ENCODE measurements around the gene SIVA1. TPM values are rescaled to one million over a fixed set of nuclear protein-coding genes. Genes with fewer than 3 reads are reported as not detected.

Gene SIVA1
- total RNA-seq, 1 experiment from 2014 or later = 292 TPM

DNA sequence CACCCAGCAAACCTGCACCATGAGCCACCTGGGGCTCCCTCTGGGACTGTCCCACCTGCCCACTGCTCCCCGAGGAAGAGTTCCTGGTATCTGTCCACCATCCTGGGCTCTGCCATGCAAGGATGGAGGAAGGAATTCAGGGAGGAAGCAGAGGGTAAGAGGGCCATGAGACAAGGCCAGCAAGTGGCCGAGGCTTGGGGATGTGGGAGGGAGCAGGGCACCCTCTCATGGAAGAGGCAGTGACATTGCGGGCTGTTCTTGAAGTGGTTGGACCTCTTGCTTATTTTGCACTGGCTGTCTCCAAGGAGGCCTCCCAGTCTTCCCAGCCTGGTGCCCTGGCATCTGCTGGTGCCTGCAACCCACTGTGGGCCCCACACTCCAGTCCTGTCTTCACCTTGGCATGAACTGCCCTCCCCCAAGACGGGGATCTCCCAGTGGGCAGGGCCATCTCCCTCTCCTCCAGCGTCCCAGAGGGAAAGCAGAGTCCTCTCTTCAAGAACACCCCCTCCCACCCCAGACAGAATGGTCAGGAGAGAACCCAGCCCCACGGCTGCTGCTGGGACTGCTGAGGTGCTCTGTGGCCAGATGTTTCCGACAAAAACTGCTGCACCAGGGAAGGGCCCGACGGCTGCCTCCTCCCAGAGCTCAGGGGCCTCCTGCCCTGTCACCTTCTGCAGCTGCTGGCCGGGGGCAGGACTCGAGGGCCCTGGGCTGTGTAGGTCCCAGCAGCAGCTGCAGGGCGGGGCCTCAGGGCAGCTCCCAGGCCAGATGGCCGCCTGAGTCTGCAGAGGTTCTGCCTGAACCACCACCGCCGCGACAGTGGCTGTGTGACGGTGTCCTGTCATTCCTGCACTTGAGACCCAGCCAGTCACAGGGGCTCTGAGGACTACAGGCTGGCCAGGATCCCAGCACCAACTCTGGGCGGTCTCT lies 44.4 kb downstream of the SIVA1 start:
- peak; percentile 20 for DNase-seq (ENCODE audit: low read depth)

DNA sequence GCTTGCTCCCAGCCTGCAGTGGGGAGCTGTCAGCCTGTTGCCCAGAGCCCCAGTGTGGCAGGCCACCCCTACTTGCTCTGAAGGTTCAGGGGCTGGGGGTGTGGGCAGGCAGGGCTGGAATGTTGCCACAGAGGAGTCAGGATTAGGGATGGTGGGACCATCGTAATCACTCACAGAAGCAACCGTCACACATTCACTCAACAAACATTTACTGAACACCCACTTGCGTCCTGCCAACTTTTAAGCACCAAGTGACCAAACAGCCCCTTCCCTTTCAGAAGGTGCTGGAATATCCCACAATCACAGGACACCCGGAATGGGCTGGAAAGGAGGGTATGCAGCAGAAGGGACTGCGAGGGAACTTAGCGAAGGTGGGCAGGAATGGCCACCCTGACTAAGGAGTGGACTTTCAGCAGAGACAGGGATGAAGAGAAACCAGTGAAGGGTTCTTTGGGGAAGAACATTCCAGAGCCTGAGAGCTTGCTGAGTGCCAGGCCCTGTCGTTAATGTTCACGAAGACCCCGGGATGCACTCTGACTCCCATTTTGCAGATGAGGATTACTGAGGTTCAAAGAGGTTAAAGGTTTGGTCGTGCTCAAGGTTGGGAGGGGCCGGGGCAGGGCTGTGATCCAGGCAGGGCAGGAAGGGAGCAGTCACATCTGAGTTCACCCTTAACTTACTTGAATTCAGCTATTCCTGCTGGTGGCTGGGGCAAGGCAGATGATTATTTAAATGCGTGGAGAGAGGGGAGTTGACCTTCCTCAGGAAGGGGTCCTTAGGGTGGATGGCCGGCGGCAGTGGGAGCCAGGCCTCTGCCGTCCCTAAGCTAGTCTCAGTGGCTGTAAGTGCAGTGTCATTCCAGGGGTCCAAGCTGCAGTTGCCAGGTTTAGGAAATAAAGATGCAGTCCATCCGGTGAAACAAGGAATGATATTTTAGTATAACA lies 45.6 kb downstream of the SIVA1 start:
- DNase-seq (ENCODE audit: low read depth) = no peak

DNA sequence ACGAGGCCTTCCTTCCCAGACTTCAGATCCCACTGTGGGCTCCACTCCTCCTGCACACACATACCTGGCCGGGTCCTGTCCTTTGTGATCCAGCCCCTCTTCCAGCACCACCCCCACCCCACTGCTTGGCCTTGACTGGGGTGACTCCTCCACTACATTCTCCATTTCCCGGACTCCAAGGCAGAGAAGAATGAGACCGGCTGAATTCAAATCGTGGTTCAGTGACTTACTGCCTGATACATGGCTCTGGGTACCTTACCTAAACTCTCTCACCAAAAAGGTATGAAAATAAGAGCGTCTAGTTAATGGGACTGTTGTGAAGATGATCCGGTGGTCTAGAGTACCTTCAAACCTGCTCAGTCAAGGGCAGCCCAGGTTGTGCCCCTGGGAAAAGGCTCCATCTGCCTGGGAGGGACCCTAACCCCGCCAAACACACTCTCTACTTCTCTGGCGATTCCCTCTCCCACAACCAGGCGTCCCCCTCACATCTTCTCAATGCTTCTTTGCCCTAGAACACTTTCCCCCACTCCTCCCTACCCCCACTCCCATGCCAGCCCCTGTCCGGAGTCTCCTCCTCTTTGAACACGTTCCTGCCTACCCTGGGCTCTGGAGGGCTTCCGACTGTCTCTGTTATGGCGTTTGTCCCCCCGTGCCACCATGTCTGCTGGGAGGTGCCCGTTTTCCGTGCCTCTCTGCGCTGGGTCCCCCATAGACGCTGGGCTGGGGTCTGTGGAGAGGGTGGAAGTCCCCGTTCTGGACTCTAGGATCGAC lies 46.5 kb downstream of the SIVA1 start:
- DNase-seq (ENCODE audit: low read depth) = no peak

DNA sequence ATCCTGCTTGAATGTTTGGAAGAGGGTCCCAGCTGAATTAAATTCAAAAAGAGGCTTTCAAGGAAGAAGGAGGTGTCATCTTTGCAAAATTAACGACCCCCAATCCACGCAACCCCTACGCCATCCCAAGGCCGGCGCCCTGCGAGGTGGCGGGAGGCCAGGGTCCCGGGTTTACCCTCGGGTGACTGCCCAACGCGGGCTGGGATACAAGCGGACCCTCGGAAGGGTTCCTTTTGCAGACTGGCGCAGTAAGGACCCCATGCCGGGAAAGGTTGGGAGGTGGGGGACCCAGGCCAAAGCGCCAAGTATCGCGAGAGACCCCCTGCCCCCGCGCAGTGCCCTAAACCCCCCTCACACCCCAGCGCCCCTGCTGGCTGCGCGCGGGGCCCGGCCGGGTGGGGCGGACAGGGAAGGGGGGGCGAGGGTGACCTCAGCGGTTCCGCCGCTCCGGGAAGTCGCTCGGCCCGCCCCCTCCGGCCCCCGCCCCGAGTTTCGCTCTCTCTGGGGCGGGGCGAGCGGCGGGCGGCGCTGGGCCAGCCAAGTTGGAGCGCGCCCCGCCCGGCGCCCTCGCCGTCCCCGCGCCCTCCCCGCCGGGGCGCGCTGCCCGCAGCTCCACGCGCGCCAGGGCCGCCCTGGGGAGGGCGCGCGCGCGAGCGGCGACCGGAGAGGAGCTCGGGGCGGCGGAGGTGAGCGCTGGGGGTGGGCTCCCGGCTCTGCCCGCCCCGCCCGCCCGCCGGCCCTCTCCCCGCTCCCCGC lies 47.2 kb downstream of the SIVA1 start:
- peak; percentile 60 for DNase-seq (ENCODE audit: low read depth)

DNA sequence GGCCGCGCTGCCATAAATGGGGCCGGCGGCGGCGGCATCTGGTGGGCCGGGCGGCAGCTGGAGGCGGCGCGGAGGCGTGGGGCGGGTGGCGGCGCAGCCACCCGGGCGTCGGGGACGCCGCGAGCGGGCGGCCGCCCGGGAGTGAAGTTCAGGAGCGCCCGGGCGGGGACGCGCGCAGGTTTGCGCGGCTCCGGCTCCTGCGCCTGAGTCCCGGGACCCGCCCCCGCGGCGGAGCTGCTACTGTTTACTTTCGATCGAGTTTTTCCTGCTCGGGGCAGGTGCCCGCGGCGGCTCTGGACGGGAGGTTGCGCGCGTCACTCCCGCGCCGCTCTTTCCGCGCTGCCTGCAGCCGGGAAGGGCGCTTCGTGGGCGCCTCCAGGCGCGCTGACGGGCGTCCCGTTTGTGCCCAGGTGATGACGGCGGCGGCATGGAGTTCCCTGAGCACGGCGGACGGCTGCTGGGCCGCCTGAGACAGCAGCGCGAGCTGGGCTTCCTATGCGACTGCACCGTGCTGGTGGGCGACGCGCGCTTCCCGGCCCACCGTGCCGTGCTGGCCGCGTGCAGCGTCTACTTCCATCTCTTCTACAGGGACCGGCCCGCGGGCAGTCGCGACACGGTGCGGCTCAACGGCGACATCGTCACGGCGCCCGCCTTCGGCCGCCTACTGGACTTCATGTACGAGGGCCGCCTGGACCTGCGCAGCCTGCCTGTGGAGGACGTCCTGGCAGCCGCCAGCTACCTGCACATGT lies 48.0 kb downstream of the SIVA1 start, which contains the start of gene ZBTB42:
ZBTB42 (plus strand) TSS at position 331 of the 749 bp plus-strand sequence; CDS start at position 428, 97 bp downstream.
- DNase-seq (ENCODE audit: low read depth) = peak; percentile 54

DNA sequence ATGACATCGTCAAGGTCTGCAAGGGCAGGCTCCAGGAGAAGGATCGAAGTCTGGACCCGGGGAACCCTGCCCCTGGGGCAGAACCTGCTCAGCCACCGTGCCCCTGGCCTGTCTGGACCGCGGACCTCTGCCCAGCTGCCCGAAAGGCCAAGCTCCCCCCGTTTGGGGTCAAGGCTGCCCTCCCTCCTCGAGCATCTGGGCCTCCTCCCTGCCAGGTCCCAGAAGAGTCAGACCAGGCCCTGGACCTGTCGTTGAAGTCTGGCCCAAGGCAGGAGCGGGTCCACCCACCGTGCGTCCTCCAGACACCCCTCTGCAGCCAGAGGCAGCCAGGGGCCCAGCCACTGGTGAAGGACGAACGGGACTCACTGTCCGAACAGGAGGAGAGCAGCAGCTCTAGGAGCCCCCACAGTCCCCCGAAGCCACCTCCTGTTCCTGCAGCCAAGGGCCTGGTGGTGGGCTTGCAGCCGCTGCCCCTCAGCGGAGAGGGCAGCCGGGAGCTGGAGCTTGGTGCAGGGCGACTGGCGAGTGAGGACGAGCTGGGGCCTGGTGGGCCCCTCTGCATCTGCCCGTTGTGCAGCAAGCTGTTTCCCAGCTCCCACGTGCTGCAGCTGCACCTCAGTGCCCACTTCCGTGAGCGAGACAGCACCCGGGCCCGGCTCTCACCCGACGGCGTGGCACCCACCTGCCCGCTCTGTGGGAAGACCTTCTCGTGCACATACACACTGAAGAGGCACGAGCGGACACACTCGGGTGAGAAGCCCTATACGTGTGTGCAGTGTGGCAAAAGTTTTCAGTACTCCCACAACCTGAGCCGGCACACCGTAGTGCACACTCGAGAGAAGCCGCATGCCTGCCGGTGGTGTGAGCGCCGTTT lies 48.8 kb downstream of the SIVA1 start:
- DNase-seq (ENCODE audit: low read depth) = no peak

DNA sequence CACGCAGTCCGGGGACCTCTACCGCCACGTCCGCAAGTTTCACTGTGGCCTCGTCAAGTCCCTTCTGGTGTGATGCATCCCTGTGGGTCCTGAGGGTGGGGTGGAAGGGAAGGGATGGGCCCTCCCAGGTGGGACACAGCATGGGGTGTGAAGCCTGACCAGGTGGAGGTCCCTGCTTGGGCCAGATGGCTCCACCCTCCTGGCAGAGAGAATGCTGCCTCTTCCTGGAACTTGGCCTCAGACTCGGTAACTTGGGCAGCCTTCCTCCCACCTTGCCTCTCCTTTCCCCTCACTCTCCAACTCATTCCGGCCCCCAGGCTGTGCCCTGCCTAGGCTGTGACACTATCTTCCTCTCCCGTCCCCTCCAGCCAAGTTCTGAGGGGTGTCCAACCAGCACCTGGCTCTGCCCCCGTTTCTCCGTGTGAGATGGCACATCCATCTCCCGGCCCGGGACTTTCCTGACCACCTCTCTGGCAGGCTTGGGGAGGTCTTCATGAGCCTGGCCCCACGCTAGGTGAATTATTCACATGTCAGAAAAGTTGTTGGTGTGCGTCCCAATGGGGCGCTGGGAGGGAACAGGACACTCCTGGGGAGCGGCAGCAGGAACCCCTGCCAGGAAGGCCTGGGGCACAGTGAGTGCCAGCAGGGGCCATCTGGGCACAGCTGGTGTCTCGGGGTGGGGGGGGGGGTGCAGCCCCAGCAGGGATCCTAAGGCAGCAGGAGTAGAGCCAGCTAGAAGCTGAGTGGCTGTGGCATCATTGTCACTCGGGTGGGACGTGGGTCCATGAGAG lies 49.6 kb downstream of the SIVA1 start:
- DNase-seq (ENCODE audit: low read depth) = no peak

DNA sequence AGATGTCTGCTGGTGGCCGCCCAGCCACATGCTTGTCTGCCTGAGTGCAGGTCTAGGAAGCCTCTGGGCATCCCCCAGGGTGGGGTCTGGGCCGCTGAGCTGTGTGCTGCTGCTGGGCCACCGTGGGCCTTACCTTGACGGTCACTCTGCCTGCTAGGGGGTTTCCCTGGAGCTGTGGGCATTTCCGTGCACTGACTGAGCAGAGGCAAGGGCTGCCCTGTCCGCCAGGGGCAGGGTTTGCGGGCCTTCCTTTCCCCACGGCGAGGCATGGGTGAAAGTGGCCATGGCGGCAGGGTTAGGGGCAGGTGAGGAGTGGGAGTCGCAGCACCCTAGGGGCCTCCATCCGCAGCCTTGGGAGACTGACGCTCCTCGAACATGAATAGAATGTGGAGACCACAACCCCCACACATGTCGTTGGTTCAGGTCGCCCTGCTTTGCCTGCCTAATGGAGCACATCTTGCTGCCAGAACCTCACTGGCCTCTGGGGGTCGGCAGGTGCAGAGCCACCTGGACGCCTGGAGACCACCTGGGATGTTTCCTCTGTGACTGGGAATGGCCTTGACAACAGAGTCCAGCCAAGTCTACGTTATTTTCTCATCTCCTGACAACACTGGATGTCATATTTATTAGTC lies 50.4 kb downstream of the SIVA1 start:
- DNase-seq (ENCODE audit: low read depth) = no peak

DNA sequence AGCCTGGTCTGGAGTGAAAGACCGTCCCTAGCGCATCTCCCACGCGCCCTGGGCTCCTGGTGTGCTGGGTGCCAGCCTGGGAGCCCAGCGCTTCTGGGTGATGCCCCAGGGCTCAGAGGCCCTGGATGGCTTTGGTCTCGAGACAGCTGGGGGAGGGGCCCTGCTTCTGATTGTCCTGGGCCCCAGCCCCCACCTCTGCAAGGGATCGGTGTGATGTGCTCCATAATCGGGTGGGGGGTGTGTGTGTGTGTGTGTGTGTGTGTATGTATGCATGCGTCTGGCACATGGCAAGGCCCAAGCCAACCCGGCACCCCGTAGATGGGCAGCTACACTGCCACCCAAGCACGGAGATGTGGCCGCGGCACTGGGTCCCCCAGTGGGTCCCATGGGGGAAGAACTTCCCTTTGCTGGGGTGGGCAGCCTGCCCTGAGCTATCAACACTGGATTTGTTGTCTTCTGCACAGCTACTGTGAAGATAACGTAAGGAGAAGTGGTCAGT lies 51.0 kb downstream of the SIVA1 start:
- DNase-seq (ENCODE audit: low read depth) = peak; percentile 73

DNA sequence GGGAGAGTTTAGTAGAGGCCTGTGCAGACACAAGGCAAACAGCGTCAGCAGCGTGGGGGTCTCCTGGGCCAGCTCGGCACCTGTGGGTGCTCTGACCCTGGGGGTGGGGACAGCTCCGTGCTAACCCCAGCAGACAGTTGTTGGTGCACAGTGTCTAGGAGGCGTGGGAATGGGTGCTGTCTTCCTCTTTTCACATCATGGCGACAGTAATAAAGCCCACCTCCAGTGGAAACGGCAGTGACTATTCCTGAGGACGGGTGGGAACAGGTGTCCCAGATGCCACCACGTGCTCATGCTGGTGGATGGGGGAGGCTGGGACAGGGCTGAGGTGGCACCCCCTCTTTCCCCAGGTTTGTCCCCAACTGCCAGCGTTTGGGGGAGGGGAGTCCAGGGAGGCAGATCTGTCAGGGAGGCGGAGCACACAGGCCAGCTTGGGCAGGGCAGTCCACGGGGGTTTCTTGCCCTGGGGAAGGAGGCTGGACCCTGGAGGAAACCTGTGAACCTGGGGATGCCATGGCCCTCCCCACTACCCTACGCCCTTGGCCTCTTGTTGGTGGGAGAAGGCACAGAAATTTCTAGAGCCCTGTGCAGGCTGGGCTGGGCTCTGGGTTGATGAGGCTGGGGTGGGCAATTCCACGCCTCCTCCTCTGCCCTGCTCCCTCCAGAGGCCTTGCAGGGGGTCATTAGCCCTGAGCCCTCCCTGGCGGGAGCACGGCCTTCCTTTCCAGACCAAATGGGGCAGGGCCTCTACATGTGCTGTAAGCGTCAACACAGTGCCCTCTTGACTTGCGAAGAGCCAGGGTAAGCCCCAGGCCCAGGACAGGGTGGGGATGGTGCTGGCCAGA lies 51.8 kb downstream of the SIVA1 start:
- DNase-seq (ENCODE audit: low read depth) = no peak

DNA sequence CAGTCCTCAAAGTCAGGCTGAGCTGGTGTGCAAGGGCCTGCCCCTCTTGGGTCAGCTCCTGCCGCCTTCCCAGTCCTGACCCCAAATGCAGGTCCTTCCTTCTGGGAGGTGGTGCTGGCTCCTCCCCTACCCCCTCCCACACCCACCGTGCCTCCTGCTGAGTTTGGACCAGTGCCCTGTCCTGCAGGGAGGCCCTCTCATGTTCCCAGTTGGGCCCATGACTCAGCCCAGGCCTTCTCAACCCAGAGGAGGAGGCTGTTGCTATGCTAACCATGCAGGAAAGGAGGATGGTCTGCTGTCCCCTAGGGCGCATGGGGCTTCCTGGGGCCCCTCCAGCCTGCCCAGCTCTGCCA lies 52.4 kb downstream of the SIVA1 start:
- DNase-seq (ENCODE audit: low read depth) = peak; percentile 90

DNA sequence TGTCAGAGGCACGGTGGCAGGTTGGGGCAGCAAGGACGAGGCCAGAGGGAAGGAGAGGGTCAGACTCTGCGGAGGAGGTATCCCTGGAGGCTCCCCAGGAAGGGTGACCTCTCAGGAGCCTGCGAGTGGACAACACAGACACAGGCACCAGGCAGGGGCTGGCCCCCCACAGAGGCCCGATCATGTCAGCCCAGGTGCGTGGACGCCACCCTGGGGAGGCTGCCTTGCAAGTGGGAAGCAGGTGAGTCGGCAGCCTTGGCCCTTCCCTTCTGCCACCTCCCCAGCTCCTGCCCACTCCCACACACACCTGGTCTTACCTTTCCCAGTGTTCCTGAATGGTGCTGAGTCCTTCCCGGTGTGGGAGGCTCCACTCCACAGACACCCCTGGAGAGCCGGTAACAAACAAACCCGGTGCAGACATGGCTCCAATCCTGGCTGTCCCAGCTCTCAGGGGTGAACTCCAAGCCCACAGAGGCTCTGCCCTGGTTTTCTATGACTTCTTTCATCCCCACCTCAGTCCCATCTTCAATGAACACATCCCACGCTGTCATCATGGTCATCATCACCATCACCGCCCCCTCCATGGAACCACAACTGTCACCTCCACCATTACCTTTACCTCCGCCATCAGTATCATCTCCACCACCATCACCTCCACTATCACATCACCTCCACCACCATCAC lies 53.1 kb downstream of the SIVA1 start:
- no peak for DNase-seq (ENCODE audit: low read depth)

DNA sequence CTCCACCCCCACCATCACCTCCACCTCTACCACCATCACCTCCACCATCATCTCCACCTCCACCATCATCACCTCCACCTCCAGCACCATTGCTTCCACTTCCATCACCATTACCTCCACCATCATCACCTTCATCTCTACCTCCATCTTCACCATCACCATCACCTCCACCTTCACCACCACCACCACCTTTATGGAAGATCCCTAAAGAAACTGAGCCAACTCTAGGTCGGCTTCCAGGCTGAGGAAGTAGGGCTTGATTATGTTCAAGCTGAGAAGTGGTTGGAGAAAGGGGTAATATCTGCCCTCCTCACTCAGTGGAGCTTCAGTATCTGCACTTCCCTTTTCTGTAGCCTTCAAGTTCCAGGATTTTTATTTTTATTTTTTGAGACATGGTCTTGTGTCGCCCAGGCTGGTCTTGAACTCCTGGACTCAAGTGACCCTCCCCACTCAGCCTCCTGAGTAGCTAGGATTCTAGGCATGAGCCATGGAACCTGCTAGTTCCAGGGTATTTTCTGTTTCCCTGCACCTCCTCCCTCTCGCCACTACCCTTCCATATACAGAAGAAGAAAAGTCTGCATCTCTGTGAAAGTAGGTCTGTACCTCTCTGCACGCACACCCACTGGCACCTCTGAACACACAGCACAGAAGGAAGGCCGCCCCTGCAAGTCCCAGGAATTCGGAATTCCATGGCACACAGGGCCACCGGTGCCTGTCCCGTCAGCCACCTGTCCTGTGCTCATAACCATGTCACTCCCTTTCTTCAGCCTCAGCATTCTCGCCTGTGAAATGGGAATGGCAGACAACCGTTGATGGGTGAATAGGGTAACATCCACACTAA lies 53.9 kb downstream of the SIVA1 start:
- DNase-seq (ENCODE audit: low read depth) = no peak

DNA sequence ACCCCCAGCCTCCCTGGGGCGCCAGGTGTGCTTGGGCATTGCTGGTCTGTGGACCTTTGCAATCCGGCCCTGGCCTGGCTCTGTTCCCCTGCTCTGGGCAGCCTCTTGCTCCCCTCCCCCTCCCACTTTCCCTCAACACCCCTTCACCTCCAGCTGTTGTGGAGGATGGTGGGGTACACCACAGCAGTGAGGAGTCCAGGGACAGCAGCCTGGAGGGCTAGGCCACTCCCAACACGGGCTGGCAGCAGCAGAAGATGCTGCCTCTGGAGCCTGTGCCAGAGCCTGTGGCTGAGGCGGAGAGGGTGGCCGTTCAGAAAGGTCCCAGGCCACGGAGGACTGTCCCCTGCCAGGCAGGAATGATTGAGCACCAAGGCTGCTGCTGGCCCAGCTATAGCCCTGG lies 55.5 kb downstream of the SIVA1 start:
- no peak for DNase-seq (ENCODE audit: low read depth)

Measured in M059J (cell line).